Smooth muscle cell (in vitro differentiated cells): ENCODE measurements around the gene SMARCAL1. TPM values are rescaled to one million over a fixed set of nuclear protein-coding genes. Genes with fewer than 3 reads are reported as not detected.

Experiments
- DNase-seq: peaks from one replicate; lab custom pipeline; 2025; ENCODE audit not compliant: unreplicated experiment; lab: John Stamatoyannopoulos, UW
- H2AFZ ChIP-seq: fragments of 200-600 bp; sonication (generic); 2 replicates; pipeline ENCODE4 v1.6.0; 2016; ENCODE audit warnings: antibody characterized with exemption, low read depth, mild to moderate bottlenecking
- H3F3A ChIP-seq: fragments of 200-600 bp; sonication (generic); 2 replicates; pipeline ENCODE4 v1.6.0; 2017; ENCODE audit warnings: antibody characterized with exemption, low read depth
- H3K27ac ChIP-seq: fragments of 200-600 bp; sonication (generic); 2 replicates; pipeline ENCODE4 v1.5.1; 2016; ENCODE audit warnings: low read depth, mild to moderate bottlenecking
- H3K27me3 ChIP-seq: fragments of 200-600 bp; sonication (generic); 2 replicates; pipeline ENCODE4 v1.6.1; 2016; ENCODE audit warnings: low read depth, mild to moderate bottlenecking
- H3K36me3 ChIP-seq: fragments of 200-600 bp; sonication (generic); 2 replicates; pipeline ENCODE4 v1.5.1; 2016; ENCODE audit warnings: low read depth
- H3K4me1 ChIP-seq: fragments of 200-600 bp; sonication (generic); 2 replicates; pipeline ENCODE4 v1.5.1; 2016; ENCODE audit warnings: low read depth
- H3K4me2 ChIP-seq: fragments of 200-600 bp; sonication (generic); 2 replicates; pipeline ENCODE4 v1.6.0; 2016; ENCODE audit warnings: mild to moderate bottlenecking
- H3K4me3 ChIP-seq: fragments of 200-600 bp; sonication (generic); 2 replicates; pipeline ENCODE4 v1.5.1; 2016; ENCODE audit warnings: mild to moderate bottlenecking
- H3K79me2 ChIP-seq: fragments of 200-600 bp; sonication (generic); 2 replicates; pipeline ENCODE4 v1.6.0; 2016; ENCODE audit warnings: low read depth, mild to moderate bottlenecking
- H3K9ac ChIP-seq: fragments of 200-600 bp; sonication (generic); 2 replicates; pipeline ENCODE4 v1.6.0; 2016; ENCODE audit warnings: low read depth
- H3K9me3 ChIP-seq: fragments of 200-600 bp; sonication (generic); replicated peaks from 2 replicates; pipeline ENCODE4 v1.5.1; 2016; ENCODE audit warnings: low read depth
- H4K20me1 ChIP-seq: fragments of 200-600 bp; sonication (generic); 2 replicates; pipeline ENCODE4 v1.6.0; 2016; ENCODE audit warnings: low read depth
- WGBS: methylation state at CpG from one replicate; pipeline ENCODE4 v1.1.7; 2016; ENCODE audit warnings: low lambda C conversion rate; 5-methylcytosine and 5-hydroxymethylcytosine counted together
- polyA plus RNA-seq: library from polyadenylated mRNA; unstranded; fragments of >200 nt; fragmentation: Nextera tagmentation; extraction: Ambion mirVana; gene quantifications from 2 replicates; pipeline ENCODE4 v1.2.1, GENCODE V29; 2016
- total RNA-seq: library from RNA; depleted of rRNA; stranded (reverse); fragments of >200 nt; gene quantifications from 2 replicates; pipeline ENCODE4 v1.2.3, GENCODE V29; 2014
- TF ChIP-seq, protein P1 (sequence below): fragments of 200-600 bp; sonication (generic); IDR thresholded peaks from 2 replicates; pipeline ENCODE4 v1.5.1; 2017; ENCODE audit warnings: borderline replicate concordance, mild to moderate bottlenecking, antibody characterized with exemption; ENCODE audit not compliant: insufficient read depth, poor library complexity, severe bottlenecking

Gene SMARCAL1
- total and polyA plus RNA-seq, 2 experiments from 2014 or later, result 23.1 to 33.5 TPM

GRCh38 chr2:216503697-216504375, 91.6 kb downstream of the SMARCAL1 start:
- H2AFZ ChIP-seq, result no peak overlapping the region
- H3K4me3 ChIP-seq, result no peak overlapping the region
- peak overlapping the region; percentile 8 for H3K27ac ChIP-seq
- peaks cover 29% of the 10 kb centered on the region for H3F3A ChIP-seq
- peaks cover 5% of the 10 kb centered on the region for H3K36me3 ChIP-seq
- 75% methylated on average over 5 of the region's 5 CpGs for WGBS
- peaks cover 29% of the 10 kb centered on the region for H3K79me2 ChIP-seq
- H3K4me1 ChIP-seq, result peaks cover 23% of the 10 kb centered on the region
- peaks cover 91% of the 10 kb centered on the region for H4K20me1 ChIP-seq
- no peak overlapping the region for H3K9ac ChIP-seq
- H3K9me3 ChIP-seq, result no peaks in the 10 kb centered on the region
- no peaks in the 10 kb centered on the region for H3K27me3 ChIP-seq
- no peak for DNase-seq
- TF ChIP-seq, protein P1, sequence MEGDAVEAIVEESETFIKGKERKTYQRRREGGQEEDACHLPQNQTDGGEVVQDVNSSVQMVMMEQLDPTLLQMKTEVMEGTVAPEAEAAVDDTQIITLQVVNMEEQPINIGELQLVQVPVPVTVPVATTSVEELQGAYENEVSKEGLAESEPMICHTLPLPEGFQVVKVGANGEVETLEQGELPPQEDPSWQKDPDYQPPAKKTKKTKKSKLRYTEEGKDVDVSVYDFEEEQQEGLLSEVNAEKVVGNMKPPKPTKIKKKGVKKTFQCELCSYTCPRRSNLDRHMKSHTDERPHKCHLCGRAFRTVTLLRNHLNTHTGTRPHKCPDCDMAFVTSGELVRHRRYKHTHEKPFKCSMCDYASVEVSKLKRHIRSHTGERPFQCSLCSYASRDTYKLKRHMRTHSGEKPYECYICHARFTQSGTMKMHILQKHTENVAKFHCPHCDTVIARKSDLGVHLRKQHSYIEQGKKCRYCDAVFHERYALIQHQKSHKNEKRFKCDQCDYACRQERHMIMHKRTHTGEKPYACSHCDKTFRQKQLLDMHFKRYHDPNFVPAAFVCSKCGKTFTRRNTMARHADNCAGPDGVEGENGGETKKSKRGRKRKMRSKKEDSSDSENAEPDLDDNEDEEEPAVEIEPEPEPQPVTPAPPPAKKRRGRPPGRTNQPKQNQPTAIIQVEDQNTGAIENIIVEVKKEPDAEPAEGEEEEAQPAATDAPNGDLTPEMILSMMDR, result no peak
- no peak overlapping the region for H3K4me2 ChIP-seq

- 32% methylated on average over 1 of the region's 1 CpG for WGBS
- H3K79me2 ChIP-seq, result peaks cover 24% of the 10 kb centered on the region
- H3K4me2 ChIP-seq, result no peak overlapping the region
- no peak overlapping the region for H3K4me3 ChIP-seq
- DNase-seq, result no peak
- H3K4me1 ChIP-seq, result peaks cover 23% of the 10 kb centered on the region
- no peak overlapping the region for H2AFZ ChIP-seq
- H3F3A ChIP-seq, result peaks cover 27% of the 10 kb centered on the region
- peaks cover 5% of the 10 kb centered on the region for H3K36me3 ChIP-seq
- no peak overlapping the region for H3K9ac ChIP-seq
- peak overlapping the region; percentile 8 for H3K27ac ChIP-seq
- TF ChIP-seq, protein P1, result no peak
- no peaks in the 10 kb centered on the region for H3K27me3 ChIP-seq
- no peaks in the 10 kb centered on the region for H3K9me3 ChIP-seq
- peaks cover 87% of the 10 kb centered on the region for H4K20me1 ChIP-seq
Measured at GRCh38 chr2:216504376-216504762, 92.1 kb downstream of the SMARCAL1 start.

- H2AFZ ChIP-seq, result no peak overlapping the region
- H3K79me2 ChIP-seq, result peaks cover 13% of the 10 kb centered on the region
- H3F3A ChIP-seq, result peaks cover 21% of the 10 kb centered on the region
- H3K4me1 ChIP-seq, result peaks cover 13% of the 10 kb centered on the region
- no peak overlapping the region for H3K9ac ChIP-seq
- H3K9me3 ChIP-seq, result no peaks in the 10 kb centered on the region
- no peak overlapping the region for H3K4me3 ChIP-seq
- TF ChIP-seq, protein P1, result no peak
- H3K27me3 ChIP-seq, result no peaks in the 10 kb centered on the region
- no peak overlapping the region for H3K27ac ChIP-seq
- peaks cover 5% of the 10 kb centered on the region for H3K36me3 ChIP-seq
- H4K20me1 ChIP-seq, result peaks cover 84% of the 10 kb centered on the region
- WGBS, result 95% methylated on average over 15 of the region's 15 CpGs
- DNase-seq, result no peak
- no peak overlapping the region for H3K4me2 ChIP-seq
Measured at GRCh38 chr2:216505133-216506106, 93.1 kb downstream of the SMARCAL1 start.
